GM12875 (cell line): ENCODE data around the gene MPC1.

Source experiments
- H3K4me3 ChIP-seq: one replicate; pipeline ENCODE4 v1.5.1; 2011; ENCODE audit warnings: low read depth, low read length, control low read depth
- TF ChIP-seq, protein P1 (sequence below): IDR thresholded peaks from 2 replicates; pipeline ENCODE4 v1.5.1; 2011; ENCODE audit warnings: low read depth, mild to moderate bottlenecking, control low read depth, inconsistent platforms, low read length, moderate library complexity, borderline replicate concordance; ENCODE audit not compliant: insufficient read depth

The MPC1 gene

GRCh38 chr6:166412911-166413384 is 30.2 kb upstream of the MPC1 start:
- TF ChIP-seq, protein P1, sequence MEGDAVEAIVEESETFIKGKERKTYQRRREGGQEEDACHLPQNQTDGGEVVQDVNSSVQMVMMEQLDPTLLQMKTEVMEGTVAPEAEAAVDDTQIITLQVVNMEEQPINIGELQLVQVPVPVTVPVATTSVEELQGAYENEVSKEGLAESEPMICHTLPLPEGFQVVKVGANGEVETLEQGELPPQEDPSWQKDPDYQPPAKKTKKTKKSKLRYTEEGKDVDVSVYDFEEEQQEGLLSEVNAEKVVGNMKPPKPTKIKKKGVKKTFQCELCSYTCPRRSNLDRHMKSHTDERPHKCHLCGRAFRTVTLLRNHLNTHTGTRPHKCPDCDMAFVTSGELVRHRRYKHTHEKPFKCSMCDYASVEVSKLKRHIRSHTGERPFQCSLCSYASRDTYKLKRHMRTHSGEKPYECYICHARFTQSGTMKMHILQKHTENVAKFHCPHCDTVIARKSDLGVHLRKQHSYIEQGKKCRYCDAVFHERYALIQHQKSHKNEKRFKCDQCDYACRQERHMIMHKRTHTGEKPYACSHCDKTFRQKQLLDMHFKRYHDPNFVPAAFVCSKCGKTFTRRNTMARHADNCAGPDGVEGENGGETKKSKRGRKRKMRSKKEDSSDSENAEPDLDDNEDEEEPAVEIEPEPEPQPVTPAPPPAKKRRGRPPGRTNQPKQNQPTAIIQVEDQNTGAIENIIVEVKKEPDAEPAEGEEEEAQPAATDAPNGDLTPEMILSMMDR = no peak
- no peak overlapping the region for H3K4me3 ChIP-seq

GRCh38 chr6:166412156-166412910 is 29.6 kb upstream of the MPC1 start:
- TF ChIP-seq, protein P1 = no peak
- no peak overlapping the region for H3K4me3 ChIP-seq

- TF ChIP-seq, protein P1 = no peak
- H3K4me3 ChIP-seq = no peak overlapping the region
These were observed 29.0 kb upstream of the MPC1 start for GRCh38 chr6:166411721-166412151.

DNA sequence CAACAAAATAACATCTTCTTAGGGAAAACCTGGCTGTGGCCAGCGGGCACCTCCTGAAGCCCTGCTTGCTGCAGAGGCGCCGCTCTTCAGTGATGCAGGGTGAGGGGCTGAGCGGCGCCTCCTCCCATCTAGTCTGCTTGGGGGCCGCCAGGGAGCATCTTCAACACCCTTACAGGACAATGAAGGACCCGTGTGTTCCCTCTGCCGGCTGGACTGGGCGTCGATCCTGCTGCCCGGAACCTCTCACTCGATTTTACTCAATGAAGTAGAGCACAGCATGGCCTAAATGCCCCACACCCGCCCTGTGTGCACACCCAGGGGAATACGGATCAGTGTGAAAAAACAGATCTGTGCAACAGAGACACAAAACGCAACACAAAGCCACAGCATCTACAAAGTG is 28.5 kb upstream of the MPC1 start:
- TF ChIP-seq, protein P1 = no peak
- no peak overlapping the region for H3K4me3 ChIP-seq

- TF ChIP-seq, protein P1 = no peak
- H3K4me3 ChIP-seq = no peak overlapping the region
These were observed 27.7 kb upstream of the MPC1 start for GRCh38 chr6:166410426-166410935.

DNA sequence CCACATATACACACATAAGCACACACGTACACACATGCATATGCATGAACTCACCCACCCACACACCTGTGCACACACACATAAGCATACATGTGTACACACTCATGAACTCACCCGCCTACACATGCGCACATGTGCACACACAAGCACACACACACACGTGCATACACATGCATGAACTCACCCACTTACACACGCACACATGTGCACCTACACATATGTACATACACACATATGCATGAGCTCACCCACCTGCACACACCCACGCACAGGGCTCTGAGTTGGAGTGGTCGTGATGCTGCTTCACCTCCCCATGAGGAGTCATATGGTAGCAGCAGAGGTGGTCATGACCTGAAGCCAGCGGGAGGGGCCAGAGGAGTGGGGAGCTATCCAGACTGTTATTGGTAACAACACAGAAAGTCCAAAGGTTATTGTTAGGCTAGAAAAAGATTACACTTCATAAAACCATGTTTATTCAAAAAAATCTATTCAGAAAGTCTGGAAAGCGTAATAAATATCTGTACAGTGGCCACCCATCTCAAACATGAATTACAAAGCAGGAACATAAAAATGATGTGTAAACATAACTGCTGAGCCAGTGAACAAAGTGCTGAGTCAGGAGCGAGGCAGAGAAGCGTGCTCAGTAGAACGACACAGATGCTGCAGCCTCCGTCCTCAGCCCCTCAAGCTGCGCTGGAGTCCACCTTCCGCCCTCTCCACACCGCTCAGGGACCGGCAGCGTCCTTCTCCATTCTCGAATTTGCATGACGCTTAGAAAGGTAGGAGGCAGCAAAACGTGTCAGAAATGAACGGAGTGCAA is 26.4 kb upstream of the MPC1 start:
- TF ChIP-seq, protein P1 = no peak

More for the DNA sequence above, 26.4 kb upstream of the MPC1 start:
- no peak overlapping the region for H3K4me3 ChIP-seq
